Liver (tissue), 9 donors: ENCODE data around the gene HCFC1R1. TPM values are rescaled to one million over a fixed set of nuclear protein-coding genes. Genes with fewer than 3 reads are reported as not detected.
A peak's percentile ranks its signal among the peaks of the same experiment; 100 is the strongest.

ENCODE experiments used
- DNase-seq: peaks from one replicate; pipeline ENCODE4 v3.0.0-alpha.2; 2017; ENCODE audit warnings: low spot score
- H3K27ac ChIP-seq, 2 donors: one replicate each; pipeline ENCODE4 v1.7.0; 2013; ENCODE audit warnings: inconsistent platforms in 2 of 2, low read length in 2 of 2, control low read depth in 1 of 2, low read depth in 1 of 2, mild to moderate bottlenecking in 1 of 2
- H3K27me3 ChIP-seq, 4 donors: one replicate each; pipeline versions ENCODE4 v1.6.1 to v1.7.0; 2013; ENCODE audit warnings: low read length in 3 of 4, inconsistent platforms in 1 of 4, mild to moderate bottlenecking in 1 of 4, moderate library complexity in 1 of 4; ENCODE audit not compliant: control insufficient read depth in 4 of 4, insufficient read depth in 4 of 4
- H3K36me3 ChIP-seq, 4 donors: one replicate each; pipeline versions ENCODE4 v1.6.1 to v1.7.0; 2013; ENCODE audit warnings: low read length in 3 of 4, mild to moderate bottlenecking in 3 of 4, low read depth in 1 of 4, moderate library complexity in 1 of 4; ENCODE audit not compliant: control insufficient read depth in 4 of 4, insufficient read depth in 3 of 4
- H3K4me1 ChIP-seq, 4 donors: one replicate each; pipeline versions ENCODE4 v1.6.1 to v1.7.0; 2013; ENCODE audit warnings: low read length in 3 of 4, mild to moderate bottlenecking in 3 of 4, moderate library complexity in 1 of 4; ENCODE audit not compliant: control insufficient read depth in 4 of 4, insufficient read depth in 4 of 4
- H3K4me3 ChIP-seq, 3 donors: one replicate each; pipeline versions ENCODE4 v1.6.1 to v1.7.0; 2013; ENCODE audit warnings: low read length in 3 of 3, control low read depth in 1 of 3, low read depth in 1 of 3, mild to moderate bottlenecking in 1 of 3
- H3K9ac ChIP-seq, 2 donors: one replicate each; pipeline ENCODE4 v1.7.0; 2013; ENCODE audit warnings: low read length in 2 of 2, mild to moderate bottlenecking in 2 of 2, moderate library complexity in 2 of 2, control low read depth in 1 of 2, low read depth in 1 of 2
- H3K9me3 ChIP-seq, 4 donors: one replicate each; pipeline versions ENCODE4 v1.6.1 to v1.7.0; 2013; ENCODE audit warnings: low read length in 3 of 4; ENCODE audit not compliant: control insufficient read depth in 4 of 4
- EGR1 ChIP-seq, 2 donors: IDR thresholded peaks; 2 replicates each; pipeline ENCODE4 v1.6.1; 2016 to 2018; ENCODE audit warnings: antibody characterized with exemption in 2 of 2, low read depth in 2 of 2
- FOXA1 ChIP-seq: IDR thresholded peaks from 2 replicates; pipeline ENCODE4 v1.6.1; 2016; ENCODE audit warnings: antibody characterized with exemption
- FOXA2 ChIP-seq: IDR thresholded peaks from 2 replicates; pipeline ENCODE4 v1.6.1; 2016; ENCODE audit warnings: antibody characterized with exemption
- GABPA ChIP-seq, 2 donors: IDR thresholded peaks in 1 of 2; conservative IDR thresholded peaks in 1 of 2; 2 replicates each; pipeline ENCODE4 v1.6.1; 2016; ENCODE audit warnings: antibody characterized with exemption in 2 of 2, mild to moderate bottlenecking in 1 of 2, moderate library complexity in 1 of 2
- HNF4A ChIP-seq, 2 donors: conservative IDR thresholded peaks; 2 replicates each; pipeline ENCODE4 v1.6.1; 2016; ENCODE audit warnings: antibody characterized with exemption in 2 of 2, mild to moderate bottlenecking in 2 of 2
- HNF4G ChIP-seq: IDR thresholded peaks from 2 replicates; pipeline ENCODE4 v1.6.1; 2016; ENCODE audit warnings: antibody characterized with exemption
- JUND ChIP-seq, 2 donors: IDR thresholded peaks; 2 replicates each; pipeline ENCODE4 v1.6.1; 2016; ENCODE audit warnings: antibody characterized with exemption in 2 of 2
- MAX ChIP-seq: IDR thresholded peaks from 2 replicates; pipeline ENCODE4 v1.6.1; 2016; ENCODE audit warnings: antibody characterized with exemption
- NR2F2 ChIP-seq: IDR thresholded peaks from 2 replicates; pipeline ENCODE4 v1.6.1; 2016; ENCODE audit warnings: antibody characterized with exemption
- RAD21 ChIP-seq, 2 donors: IDR thresholded peaks; 2 replicates each; pipeline ENCODE4 v1.6.1; 2016; ENCODE audit warnings: antibody characterized with exemption in 2 of 2, mild to moderate bottlenecking in 2 of 2
- REST ChIP-seq: IDR thresholded peaks from 2 replicates; pipeline ENCODE4 v1.6.1; 2016; ENCODE audit warnings: antibody characterized with exemption, mild to moderate bottlenecking
- RXRA ChIP-seq, 2 donors: IDR thresholded peaks; 2 replicates each; pipeline ENCODE4 v1.6.1; 2017 to 2018; ENCODE audit warnings: antibody characterized with exemption in 2 of 2, mild to moderate bottlenecking in 1 of 2
- SP1 ChIP-seq: IDR thresholded peaks from 2 replicates; pipeline ENCODE4 v1.6.1; 2018; ENCODE audit warnings: antibody characterized with exemption, mild to moderate bottlenecking
- TAF1 ChIP-seq: conservative IDR thresholded peaks from 2 replicates; pipeline ENCODE4 v1.6.1; 2016; ENCODE audit warnings: antibody characterized with exemption, mild to moderate bottlenecking
- YY1 ChIP-seq: IDR thresholded peaks from 2 replicates; pipeline ENCODE4 v1.6.1; 2016; ENCODE audit warnings: antibody characterized with exemption, mild to moderate bottlenecking
- ZBTB33 ChIP-seq: IDR thresholded peaks from 2 replicates; pipeline ENCODE4 v1.6.1; 2016; ENCODE audit warnings: antibody characterized with exemption
- WGBS: extraction: QIAGEN DNeasy Blood & Tissue Kit; methylation state at CpG from one replicate; pipeline ENCODE4 v1.1.7; 2013; 5-methylcytosine and 5-hydroxymethylcytosine counted together
- polyA plus RNA-seq, 2 donors: library from polyadenylated mRNA; stranded (reverse) in 1 of 2; unstranded in 1 of 2; fragments of 200-250 nt in 1 of 2; fragments of >200 nt in 1 of 2; fragmentation: Nextera tagmentation in 1 of 2; extraction: Ambion mirVana in 1 of 2; gene quantifications; one replicate each; pipeline versions ENCODE4 v1.2.1 to v1.2.3, GENCODE V29; 2013 to 2015
- total RNA-seq, 2 donors: library from RNA; depleted of rRNA; stranded (reverse); fragments of >200 nt; gene quantifications; one replicate each; pipeline ENCODE4 v1.2.3, GENCODE V29; 2014
- TF ChIP-seq, protein P1 (sequence below): IDR thresholded peaks from 2 replicates; pipeline ENCODE4 v1.6.1; 2016; ENCODE audit warnings: antibody characterized with exemption
- TF ChIP-seq, protein P2 (sequence below): fragments of 150-350 bp; IDR thresholded peaks from 2 replicates; pipeline ENCODE4 v1.5.1; 2017; ENCODE audit warnings: improper control_type of control experiment, low read depth, low read length; ENCODE audit not compliant: missing input control
- donor health status: healthy.
- donor health status: healthy.
- donor health status: healthy.
- donor health status: healthy.
- donor health status: healthy.

The HCFC1R1 gene
- total and polyA plus RNA-seq, 4 donors, result 1.4 to 17.6 (median 9.2) TPM

DNA sequence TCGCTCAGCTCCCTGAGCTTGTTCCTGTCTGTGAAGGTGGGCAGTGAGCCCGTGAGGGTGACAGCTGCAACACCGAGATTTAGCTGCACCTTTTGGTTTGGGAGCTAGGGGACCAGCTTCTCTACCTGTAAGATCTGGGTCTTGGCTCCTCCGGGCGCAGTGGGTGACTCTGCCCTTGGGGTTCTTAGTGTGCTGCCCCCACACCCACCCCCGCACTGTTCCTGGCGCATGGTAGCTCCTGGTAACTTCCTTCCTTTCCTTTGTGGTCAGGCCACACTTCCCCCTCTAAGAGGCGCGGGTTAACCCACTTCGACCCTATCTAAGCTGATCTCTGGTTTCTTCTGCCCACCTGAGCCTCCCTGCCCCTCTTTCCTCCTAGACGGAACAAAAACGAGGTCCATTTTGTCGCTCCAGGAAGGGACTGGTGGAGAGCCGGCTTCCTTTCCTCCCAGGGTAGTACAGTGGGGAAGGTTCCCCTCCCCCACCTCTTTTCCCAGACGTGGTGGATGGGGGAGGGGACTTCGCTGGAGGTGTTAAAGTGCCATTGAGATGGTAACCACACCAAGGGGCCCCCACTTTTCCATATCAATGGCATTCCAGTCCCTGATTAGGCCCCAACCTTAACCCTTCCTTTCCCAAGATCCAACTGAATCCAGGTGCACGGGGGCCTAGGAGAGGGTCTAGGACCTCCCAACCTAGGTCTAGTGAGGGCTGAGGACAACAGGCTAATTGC is 15.6 kb downstream of the HCFC1R1 start:
- no peak overlapping the region for H3K4me3 ChIP-seq
- no peaks in the 10 kb centered on the region for H3K36me3 ChIP-seq
- H3K27ac ChIP-seq, result peak overlapping the region; percentile 78 to 90
- H3K9me3 ChIP-seq, result no peaks in the 10 kb centered on the region
- TF ChIP-seq NR2F2 (no peak), MAX (no peak), TAF1 (no peak), REST (no peak)
- no peak overlapping the region for H3K9ac ChIP-seq
- H3K4me1 ChIP-seq, result peaks cover 17 to 43% (median 30%) of the 10 kb centered on the region in 4 donors
- WGBS, result 52% methylated on average over 17 of the region's 17 CpGs
- no peak for DNase-seq
- H3K27me3 ChIP-seq, result no peaks in the 10 kb centered on the region

DNA sequence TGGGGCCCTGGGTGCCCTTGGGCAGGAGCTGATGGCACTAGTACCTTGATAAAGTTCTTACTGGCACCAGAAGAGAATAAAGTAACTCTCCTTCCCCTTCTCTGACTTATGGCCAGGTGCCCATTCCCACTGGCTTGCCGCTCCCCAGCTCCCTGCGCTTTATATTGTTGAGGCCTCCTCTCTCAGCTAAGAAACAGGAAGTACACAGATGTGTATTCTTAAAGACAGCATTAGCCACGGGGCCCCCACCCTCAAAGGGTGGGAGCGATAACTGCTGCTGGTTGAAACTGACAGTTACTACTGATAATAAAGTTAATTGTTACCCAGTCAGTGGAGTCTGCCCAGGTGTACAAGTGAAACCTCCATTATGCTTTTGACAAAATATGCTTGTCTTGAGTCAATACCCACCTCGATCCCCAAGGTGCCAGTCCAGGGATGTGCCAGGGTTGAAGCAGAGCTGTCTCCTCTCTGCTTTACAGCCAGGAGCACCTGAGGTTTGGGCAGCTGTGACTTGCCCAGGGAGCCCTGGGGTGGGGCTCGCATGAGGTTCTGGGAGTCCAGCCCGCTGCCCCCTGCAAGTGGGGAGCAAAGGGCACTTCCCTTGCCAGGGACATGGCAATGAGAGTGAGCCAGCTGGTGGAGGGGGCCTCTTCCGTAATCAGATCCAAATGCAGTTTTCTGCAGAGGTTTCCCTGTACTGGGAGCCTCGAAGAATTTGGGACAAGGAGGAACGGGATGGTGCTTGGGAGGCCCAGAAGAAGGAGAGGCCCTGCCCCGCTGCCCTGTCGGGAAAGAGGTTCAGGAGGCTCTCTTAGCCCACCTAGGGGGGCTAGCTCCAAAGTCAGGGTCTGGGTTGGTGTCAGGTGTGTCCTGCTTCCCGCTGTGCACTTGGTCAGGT is 16.4 kb downstream of the HCFC1R1 start:
- H3K4me3 ChIP-seq, result no peak overlapping the region
- 31% methylated on average over 13 of the region's 13 CpGs for WGBS
- H3K9me3 ChIP-seq, result no peaks in the 10 kb centered on the region
- TF ChIP-seq GABPA (IDR thresholded peaks at IDR 0.05 in 1 of 2, conservative IDR thresholded peaks at IDR 0.05 in 1 of 2), result peak in 1 of 2 donors; percentile 21
- TF ChIP-seq, protein P1, sequence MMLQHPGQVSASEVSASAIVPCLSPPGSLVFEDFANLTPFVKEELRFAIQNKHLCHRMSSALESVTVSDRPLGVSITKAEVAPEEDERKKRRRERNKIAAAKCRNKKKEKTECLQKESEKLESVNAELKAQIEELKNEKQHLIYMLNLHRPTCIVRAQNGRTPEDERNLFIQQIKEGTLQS, result no peak
- peak in 1 of 2 donors; percentile 15 for TF ChIP-seq EGR1 (IDR thresholded peaks at IDR 0.05; ENCODE audit: low read depth in 2 of 2)
- TF ChIP-seq HNF4A (conservative IDR thresholded peaks at IDR 0.05), result peak; percentile 87 to 92
- TF ChIP-seq REST, result peak; percentile 57
- peak in 1 of 2 donors; percentile 8 for TF ChIP-seq RAD21 (IDR thresholded peaks at IDR 0.05)
- TF ChIP-seq, protein P2, sequence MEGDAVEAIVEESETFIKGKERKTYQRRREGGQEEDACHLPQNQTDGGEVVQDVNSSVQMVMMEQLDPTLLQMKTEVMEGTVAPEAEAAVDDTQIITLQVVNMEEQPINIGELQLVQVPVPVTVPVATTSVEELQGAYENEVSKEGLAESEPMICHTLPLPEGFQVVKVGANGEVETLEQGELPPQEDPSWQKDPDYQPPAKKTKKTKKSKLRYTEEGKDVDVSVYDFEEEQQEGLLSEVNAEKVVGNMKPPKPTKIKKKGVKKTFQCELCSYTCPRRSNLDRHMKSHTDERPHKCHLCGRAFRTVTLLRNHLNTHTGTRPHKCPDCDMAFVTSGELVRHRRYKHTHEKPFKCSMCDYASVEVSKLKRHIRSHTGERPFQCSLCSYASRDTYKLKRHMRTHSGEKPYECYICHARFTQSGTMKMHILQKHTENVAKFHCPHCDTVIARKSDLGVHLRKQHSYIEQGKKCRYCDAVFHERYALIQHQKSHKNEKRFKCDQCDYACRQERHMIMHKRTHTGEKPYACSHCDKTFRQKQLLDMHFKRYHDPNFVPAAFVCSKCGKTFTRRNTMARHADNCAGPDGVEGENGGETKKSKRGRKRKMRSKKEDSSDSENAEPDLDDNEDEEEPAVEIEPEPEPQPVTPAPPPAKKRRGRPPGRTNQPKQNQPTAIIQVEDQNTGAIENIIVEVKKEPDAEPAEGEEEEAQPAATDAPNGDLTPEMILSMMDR, result no peak
- TF ChIP-seq YY1, result peak; percentile 51
- TF ChIP-seq FOXA1, result no peak
- TF ChIP-seq RXRA (IDR thresholded peaks at IDR 0.05), result peak; percentile 58 to 70
- peak in 1 of 2 donors; percentile 34 for TF ChIP-seq JUND (IDR thresholded peaks at IDR 0.05)
- no peak for TF ChIP-seq ZBTB33
- TF ChIP-seq HNF4G, result peak; percentile 55
- no peak for TF ChIP-seq FOXA2
- peak; percentile 61 for TF ChIP-seq MAX
- no peak for TF ChIP-seq TAF1
- TF ChIP-seq SP1, result peak; percentile 87
- H3K27ac ChIP-seq, result peak overlapping the region; percentile 78 to 90
- no peaks in the 10 kb centered on the region for H3K27me3 ChIP-seq
- no peak for DNase-seq
- peaks cover 15 to 38% (median 26%) of the 10 kb centered on the region in 4 donors for H3K4me1 ChIP-seq
- H3K36me3 ChIP-seq, result no peaks in the 10 kb centered on the region
- peak overlapping the region in 1 of 2 donors; percentile 37 for H3K9ac ChIP-seq
